Ectodermal cell (in vitro differentiated cells): ENCODE results near the gene KRT38.

Source experiments
- H3K27ac ChIP-seq: 2 replicates; pipeline ENCODE4 v1.7.0; 2013; ENCODE audit warnings: mild to moderate bottlenecking, low read depth, low read length; ENCODE audit not compliant: insufficient read depth, poor library complexity, severe bottlenecking
- H3K27me3 ChIP-seq: 2 replicates; pipeline ENCODE4 v1.7.0; 2013; ENCODE audit warnings: mild to moderate bottlenecking, low read length; ENCODE audit not compliant: insufficient read depth, control insufficient read depth, poor library complexity, severe bottlenecking
- H3K36me3 ChIP-seq: one replicate; pipeline ENCODE4 v1.7.0; 2013; ENCODE audit warnings: low read length; ENCODE audit not compliant: control insufficient read depth, insufficient read depth
- H3K4me1 ChIP-seq: one replicate; pipeline ENCODE4 v1.7.0; 2013; ENCODE audit warnings: low read length; ENCODE audit not compliant: control insufficient read depth, insufficient read depth
- H3K4me3 ChIP-seq: 2 replicates; pipeline ENCODE4 v1.7.0; 2013; ENCODE audit warnings: low read depth, low read length, control low read depth; ENCODE audit not compliant: insufficient read depth
- H3K9me3 ChIP-seq: 2 replicates; pipeline ENCODE4 v1.7.0; 2013; ENCODE audit warnings: mild to moderate bottlenecking, low read length, moderate library complexity; ENCODE audit not compliant: control insufficient read depth
- WGBS, 2 experiments: methylation state at CpG; one replicate each; pipeline ENCODE4 v1.1.7; 2013; ENCODE audit warnings: missing lambda C conversion rate in 2 of 2; 5-methylcytosine and 5-hydroxymethylcytosine counted together

Gene KRT38

DNA sequence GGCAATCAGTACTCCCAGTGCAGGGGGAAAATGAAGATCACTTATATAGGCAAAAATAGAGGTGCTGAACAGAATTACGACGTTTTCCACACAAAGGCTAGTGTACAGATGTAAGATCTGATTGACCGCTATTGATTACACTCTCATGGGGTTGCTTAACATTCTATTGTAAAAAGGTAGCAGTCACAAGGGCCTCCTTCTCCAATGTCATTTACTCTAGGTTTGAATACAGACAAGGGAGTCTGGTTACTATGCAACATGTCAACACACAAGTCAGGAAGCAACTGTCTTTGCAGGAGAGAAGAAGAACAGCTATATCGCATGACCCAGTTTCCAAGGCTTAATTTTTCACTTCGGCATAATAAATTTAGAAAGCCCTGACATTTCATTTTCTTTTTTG, 24.3 kb downstream of the KRT38 start:
- Histone ChIP-seq H3K27me3 (no peaks in the 10 kb centered on the region), H3K9me3 (no peaks in the 10 kb centered on the region), H3K4me3 (no peak overlapping the region), H3K4me1 (no peaks in the 10 kb centered on the region), H3K36me3 (no peaks in the 10 kb centered on the region), H3K27ac (no peak overlapping the region)
- WGBS, 2 experiments, result 95 to 97% methylated on average over 5 of the region's 5 CpGs

DNA sequence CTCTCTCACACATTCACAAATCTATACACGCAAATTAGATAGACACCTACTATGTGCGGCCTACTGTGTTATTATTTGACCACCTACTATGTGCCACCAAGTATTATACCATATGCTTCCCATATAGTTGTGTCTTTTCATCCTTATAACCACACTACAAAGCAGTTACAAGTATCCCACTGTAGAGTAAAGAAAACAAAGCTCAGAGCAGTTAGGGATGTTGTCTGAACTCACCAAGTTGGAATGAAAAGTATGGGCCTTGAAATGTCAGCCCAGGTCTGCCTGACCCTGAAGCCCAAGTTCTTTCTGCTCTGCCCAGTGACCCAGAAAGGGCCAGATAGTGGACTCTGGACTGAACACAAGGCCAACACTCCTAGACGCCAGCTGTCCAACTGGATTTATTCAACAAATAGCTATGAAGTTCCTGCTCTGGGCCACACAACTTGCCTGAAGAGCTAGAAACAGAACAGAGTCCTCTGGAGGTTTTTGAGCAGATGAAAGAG, 24.9 kb downstream of the KRT38 start:
- Histone ChIP-seq H3K4me1 (no peaks in the 10 kb centered on the region), H3K9me3 (no peaks in the 10 kb centered on the region), H3K27ac (no peak overlapping the region), H3K27me3 (no peaks in the 10 kb centered on the region), H3K36me3 (no peaks in the 10 kb centered on the region), H3K4me3 (no peak overlapping the region)
- 87 to 93% methylated on average over 3 of the region's 3 CpGs for WGBS, 2 experiments

DNA sequence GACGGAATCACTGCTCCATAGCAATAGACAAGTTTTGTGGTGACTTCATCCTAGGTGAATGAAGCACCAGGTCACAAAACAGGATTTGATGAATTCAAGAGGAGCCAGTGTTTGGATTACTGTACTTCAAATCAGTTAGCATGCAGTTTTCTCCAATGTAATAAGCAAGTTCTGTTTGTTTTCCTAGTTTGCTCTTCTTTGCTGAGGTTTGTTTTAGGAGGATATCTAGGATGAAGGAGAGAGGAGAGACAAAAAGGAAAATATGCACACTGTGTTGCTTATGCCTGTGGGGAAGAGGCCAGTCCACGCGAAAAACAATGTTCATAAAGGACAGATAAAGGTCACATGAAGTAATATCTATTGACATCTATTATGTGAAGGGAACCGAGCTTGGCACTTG, 25.4 kb downstream of the KRT38 start:
- Histone ChIP-seq H3K36me3 (no peaks in the 10 kb centered on the region), H3K4me3 (no peak overlapping the region), H3K27me3 (no peaks in the 10 kb centered on the region), H3K9me3 (no peaks in the 10 kb centered on the region), H3K27ac (no peak overlapping the region), H3K4me1 (no peaks in the 10 kb centered on the region)
- 94 to 96% methylated on average over 4 of the region's 4 CpGs for WGBS, 2 experiments

DNA sequence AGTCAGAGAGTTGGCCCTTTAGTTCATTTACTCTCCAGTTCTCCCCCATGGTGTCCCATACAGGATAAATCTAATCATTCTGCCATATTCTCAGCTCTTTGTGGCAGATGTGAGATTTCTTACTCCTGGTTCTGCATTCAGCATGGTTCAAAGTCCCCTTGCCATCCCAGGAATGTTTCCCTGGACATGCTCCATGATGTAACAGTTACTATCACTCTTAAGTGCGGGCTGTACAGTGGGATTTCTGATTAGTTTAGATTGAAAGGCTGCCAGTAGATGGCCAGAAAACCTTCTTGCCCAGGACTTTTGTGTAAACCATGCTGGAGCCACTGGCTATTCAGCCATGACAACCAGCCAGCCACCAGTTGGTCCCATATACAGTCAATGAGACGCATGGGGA, 26.8 kb downstream of the KRT38 start:
- Histone ChIP-seq H3K36me3 (no peaks in the 10 kb centered on the region), H3K27ac (no peak overlapping the region), H3K9me3 (no peaks in the 10 kb centered on the region), H3K4me3 (no peak overlapping the region), H3K4me1 (no peaks in the 10 kb centered on the region), H3K27me3 (no peaks in the 10 kb centered on the region)
- WGBS, 2 experiments, result 94% methylated on average over 2 of the region's 2 CpGs

DNA sequence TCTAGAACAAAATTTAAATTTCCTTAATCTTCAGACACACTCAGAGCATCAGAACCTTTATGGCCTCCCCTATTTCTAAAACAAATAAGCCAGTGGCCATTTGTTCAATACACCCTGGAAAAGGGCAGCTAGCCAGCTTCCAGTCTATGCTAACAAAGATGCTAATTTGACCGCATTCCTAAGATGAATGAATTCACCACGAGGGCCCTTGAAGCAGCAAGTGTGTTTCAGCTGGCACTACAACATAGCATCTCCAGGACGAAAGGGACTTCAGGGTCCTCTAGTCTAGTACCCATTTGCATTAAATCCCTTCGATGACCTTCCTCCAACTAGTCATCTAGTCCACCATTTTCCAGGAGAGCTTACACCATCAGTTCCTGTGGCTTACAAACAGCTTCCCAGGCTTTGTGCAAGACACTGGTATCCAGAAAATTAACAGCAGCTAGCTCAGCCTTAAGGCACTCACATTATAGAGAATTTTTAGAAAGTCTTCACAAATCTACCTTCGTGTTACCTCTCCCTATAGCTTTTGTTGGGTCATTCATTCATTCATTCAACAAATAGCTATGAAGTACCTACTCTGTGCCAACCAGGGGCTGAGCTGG, 27.3 kb downstream of the KRT38 start:
- Histone ChIP-seq H3K36me3 (no peaks in the 10 kb centered on the region), H3K9me3 (no peaks in the 10 kb centered on the region), H3K4me3 (no peak overlapping the region), H3K27ac (no peak overlapping the region), H3K27me3 (no peaks in the 10 kb centered on the region), H3K4me1 (no peaks in the 10 kb centered on the region)
- 56 to 57% methylated on average over 5 of the region's 5 CpGs for WGBS, 2 experiments

DNA sequence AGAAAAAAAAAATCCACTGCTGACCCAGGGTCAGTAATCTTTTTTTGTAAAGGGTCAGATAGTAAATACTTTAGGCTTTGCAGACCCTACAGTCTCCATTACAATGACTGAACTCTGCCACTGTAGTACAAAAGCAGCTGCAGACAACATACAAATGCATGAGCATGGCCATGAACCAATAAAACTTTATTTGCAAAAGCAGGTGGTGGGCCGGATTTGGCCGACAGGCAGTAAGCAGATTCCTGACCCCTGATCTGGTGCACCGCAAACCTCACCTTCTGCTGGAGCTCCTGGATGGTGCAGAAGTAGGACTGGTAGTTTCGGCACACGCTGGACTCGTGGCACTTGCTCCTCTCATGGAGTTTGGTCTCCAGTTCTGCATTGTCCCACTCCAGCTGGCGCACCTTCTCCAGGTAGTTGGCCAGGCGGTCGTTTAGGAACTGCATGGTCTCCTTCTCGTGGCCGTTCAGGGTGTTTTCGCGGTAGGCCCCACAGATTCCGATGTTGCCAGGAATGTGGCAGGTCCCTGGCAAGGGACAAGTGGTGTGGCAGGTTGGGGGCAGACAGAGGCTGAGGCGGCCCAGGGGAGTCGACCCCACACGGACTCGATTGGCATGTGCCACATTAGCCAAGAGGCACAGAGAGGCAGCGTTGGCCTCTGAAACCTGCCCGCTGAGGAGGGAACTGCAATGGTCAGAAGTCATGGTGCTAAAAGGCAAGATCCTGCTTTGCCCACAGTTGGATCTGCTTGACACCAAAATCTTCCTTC, 29.5 kb downstream of the KRT38 start:
- Histone ChIP-seq H3K36me3 (no peaks in the 10 kb centered on the region), H3K4me3 (no peak overlapping the region), H3K9me3 (no peaks in the 10 kb centered on the region), H3K27me3 (no peaks in the 10 kb centered on the region), H3K4me1 (no peaks in the 10 kb centered on the region), H3K27ac (no peak overlapping the region)
- 95 to 96% methylated on average over 20 of the region's 20 CpGs for WGBS, 2 experiments

DNA sequence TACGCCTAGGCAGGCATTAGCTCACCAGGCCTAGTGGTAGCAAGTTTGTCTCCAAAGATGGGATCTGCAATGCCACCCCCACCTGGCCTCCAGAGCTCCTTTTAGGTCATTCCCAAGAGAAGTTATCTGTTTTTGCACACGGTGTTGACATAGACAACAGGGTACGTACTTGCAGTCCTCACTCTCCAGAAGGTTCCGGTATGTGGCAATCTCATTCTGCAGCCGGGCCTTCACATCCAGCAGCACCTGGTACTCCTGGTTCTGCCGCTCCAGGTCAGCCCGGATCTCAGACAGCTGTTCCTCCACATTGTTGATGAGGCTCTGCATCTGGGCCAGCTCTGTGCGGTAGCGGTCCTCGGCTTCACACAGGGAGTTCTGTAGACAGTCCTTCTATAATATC, 33.6 kb downstream of the KRT38 start:
- Histone ChIP-seq H3K9me3 (no peaks in the 10 kb centered on the region), H3K4me1 (no peaks in the 10 kb centered on the region), H3K27ac (no peak overlapping the region), H3K4me3 (no peak overlapping the region), H3K27me3 (no peaks in the 10 kb centered on the region), H3K36me3 (no peaks in the 10 kb centered on the region)
- 95 to 98% methylated on average over 10 of the region's 10 CpGs for WGBS, 2 experiments

DNA sequence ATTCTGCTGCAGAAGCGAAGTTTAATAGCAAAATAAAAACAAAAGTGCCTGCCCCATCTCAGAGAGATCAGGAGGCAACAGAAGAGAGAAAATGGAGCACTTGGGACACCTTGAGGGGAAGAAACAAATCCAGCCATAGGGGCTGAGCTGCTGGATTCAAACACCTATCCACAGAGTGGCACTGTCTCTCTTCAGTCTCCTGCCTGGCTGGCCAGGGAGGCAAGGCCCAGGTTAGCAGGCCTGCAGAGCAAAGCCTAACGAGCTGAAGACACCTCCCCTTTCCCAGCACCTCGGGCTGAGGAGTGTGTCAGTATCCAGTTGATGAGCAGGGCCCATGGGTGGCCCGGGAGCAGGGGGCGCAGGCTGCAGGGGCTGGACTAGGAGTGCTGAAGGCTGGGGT, 34.6 kb downstream of the KRT38 start:
- H3K4me3 ChIP-seq, result no peak overlapping the region
- no peaks in the 10 kb centered on the region for H3K27me3 ChIP-seq
- no peaks in the 10 kb centered on the region for H3K36me3 ChIP-seq
- H3K4me1 ChIP-seq, result no peaks in the 10 kb centered on the region
- H3K9me3 ChIP-seq, result no peaks in the 10 kb centered on the region
- 70 to 74% methylated on average over 5 of the region's 5 CpGs for WGBS, 2 experiments
- H3K27ac ChIP-seq, result no peak overlapping the region

DNA sequence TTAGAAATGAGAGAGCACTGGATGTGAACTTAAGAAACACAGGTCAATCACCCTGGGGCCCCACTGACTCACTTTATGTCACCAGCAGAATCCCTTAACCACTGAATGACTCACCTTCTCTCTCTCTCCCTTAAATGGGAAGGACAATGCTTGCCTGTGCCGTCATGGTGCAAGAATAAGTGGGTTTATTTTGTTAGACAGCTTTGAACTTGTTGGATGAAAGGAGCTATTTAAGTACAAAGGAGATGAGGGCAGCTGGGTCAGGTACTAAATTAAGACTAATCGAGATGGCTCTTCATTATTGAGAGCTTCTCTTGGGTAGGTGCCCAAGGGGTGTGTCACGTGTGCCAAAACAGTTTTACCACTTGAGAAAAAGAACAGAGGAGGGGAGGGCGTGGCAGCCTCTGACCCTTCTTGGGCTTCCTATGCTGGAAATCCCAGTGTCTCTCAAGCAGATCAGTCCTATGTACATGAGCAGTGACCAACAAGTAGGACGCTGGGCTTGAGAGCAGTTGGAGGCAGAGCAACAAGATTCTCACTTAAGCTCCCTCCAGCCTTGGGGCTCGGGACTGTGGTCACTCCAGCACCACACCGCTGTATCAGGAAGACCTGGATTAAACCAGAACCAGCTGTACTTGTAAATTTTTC, 36.6 kb downstream of the KRT38 start:
- Histone ChIP-seq H3K36me3 (no peaks in the 10 kb centered on the region), H3K9me3 (no peaks in the 10 kb centered on the region), H3K27ac (no peak overlapping the region), H3K4me1 (no peaks in the 10 kb centered on the region), H3K27me3 (no peaks in the 10 kb centered on the region), H3K4me3 (no peak overlapping the region)
- WGBS, 2 experiments, result 91 to 94% methylated on average over 7 of the region's 7 CpGs

DNA sequence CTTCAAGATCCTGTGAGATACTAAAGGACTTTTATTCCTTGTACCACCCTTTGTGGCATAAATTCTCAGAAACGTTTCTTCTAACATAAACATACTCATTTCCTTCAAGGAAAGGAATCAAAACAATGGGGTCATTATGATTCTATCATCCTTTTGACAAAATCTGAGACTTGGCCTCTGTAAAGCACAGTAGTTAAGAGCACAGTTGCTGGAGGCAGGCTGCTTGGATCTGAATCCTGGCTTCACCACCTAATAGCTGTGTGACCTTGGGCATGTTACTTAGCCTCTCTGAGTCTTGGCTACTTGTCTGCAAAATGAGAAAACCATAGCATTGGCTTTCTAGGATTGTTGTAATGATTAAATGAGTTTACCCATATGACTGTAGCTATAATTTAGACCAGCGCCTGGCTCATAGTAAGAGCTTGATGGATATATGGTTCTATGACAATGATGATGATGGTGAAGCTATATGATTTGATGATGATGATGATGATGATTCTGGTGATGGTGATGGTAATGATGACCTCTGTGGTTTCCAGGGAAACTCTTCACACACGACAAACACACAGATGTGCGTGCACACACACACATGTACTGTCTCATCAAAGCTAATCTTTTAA, 37.3 kb downstream of the KRT38 start:
- H3K27ac ChIP-seq, result no peak overlapping the region
- no peaks in the 10 kb centered on the region for H3K36me3 ChIP-seq
- WGBS, 2 experiments, result 87 to 96% methylated on average over 4 of the region's 4 CpGs

More for the DNA sequence above, 37.3 kb downstream of the KRT38 start:
- no peaks in the 10 kb centered on the region for H3K4me1 ChIP-seq
- H3K4me3 ChIP-seq, result no peak overlapping the region
- H3K9me3 ChIP-seq, result no peaks in the 10 kb centered on the region
- H3K27me3 ChIP-seq, result no peaks in the 10 kb centered on the region
